ENCODE data around the gene STX12.

The STX12 gene

DNA sequence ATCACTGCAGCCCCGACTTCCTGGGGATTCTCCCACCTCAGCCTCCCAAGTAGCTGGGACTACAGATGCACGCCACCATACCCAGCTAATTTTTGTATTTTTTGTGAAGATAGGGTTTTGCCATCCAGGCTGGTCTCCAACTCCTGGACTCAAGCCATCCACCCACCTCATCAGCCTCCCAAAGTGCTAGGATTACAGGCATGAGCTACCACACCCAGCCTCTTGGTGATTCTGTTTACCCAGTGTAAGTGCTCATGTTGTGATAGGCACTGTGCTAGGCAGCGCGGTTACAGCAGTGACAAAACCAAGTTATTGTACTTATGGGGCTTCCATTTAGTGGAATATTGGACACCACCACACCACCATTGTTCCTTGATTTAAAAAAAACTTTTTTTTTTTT lies 9.7 kb upstream of the STX12 start:
- no peaks in the 10 kb centered on the region for H3K9me3 ChIP-seq (ENCODE audit: insufficient read depth, low read length)
- no peak overlapping the region for H3K27ac ChIP-seq (ENCODE audit: low read length)
- no peaks in the 10 kb centered on the region for H4K20me1 ChIP-seq (ENCODE audit: insufficient read depth, low read length)
- no peak overlapping the region for H3K4me3 ChIP-seq (ENCODE audit: low read length)
- H2AFZ ChIP-seq (ENCODE audit: low read depth, low read length) = no peak overlapping the region
- H3K9ac ChIP-seq (ENCODE audit: low read length) = no peak overlapping the region
- no peaks in the 10 kb centered on the region for H3K4me1 ChIP-seq (ENCODE audit: low read length)
- no peaks in the 10 kb centered on the region for H3K27me3 ChIP-seq (ENCODE audit: low read depth, low read length)
- H3K36me3 ChIP-seq (replicated peaks; ENCODE audit: low read depth, low read length) = no peaks in the 10 kb centered on the region
- TF ChIP-seq EZH2phosphoT487 (IDR thresholded peaks at IDR 0.05; ENCODE audit: low read depth) (no peak), CTCF (IDR thresholded peaks at IDR 0.05; ENCODE audit: low read depth, low read length) (no peak)
- no peak overlapping the region for H3K4me2 ChIP-seq (ENCODE audit: low read length)
- H3K79me2 ChIP-seq (ENCODE audit: low read length) = no peaks in the 10 kb centered on the region

DNA sequence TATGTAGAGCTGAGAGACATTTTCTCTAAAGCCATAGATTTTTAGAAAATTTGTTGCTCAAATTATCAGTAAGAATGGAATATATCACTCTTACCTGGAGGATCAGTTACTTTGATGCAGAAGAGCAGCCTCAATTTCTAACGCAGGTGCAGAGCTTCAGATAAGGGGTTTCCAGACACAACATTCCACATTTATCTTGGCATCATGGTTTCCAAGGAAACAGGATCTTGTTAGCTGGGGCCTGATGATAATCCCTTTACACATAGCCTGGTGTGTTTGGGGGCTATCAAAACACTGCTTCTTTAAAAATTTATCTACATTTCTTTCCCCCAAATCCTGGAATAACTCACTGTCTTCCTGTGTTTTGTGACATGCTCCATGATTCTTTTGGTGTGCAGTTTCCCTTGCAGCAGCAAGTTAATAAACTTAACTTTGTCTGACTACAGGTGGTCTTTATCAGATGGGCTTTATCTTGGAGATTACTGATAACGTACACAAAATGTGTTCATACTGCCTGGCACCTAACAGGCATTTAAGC lies 2.7 kb upstream of the STX12 start:
- no peaks in the 10 kb centered on the region for H3K36me3 ChIP-seq (replicated peaks; ENCODE audit: low read depth, low read length)
- H3K9me3 ChIP-seq (ENCODE audit: insufficient read depth, low read length) = no peaks in the 10 kb centered on the region
- no peaks in the 10 kb centered on the region for H3K27me3 ChIP-seq (ENCODE audit: low read depth, low read length)
- H3K4me1 ChIP-seq (ENCODE audit: low read length) = peaks cover 10% of the 10 kb centered on the region
- H3K4me3 ChIP-seq (ENCODE audit: low read length) = no peak overlapping the region
- H3K9ac ChIP-seq (ENCODE audit: low read length) = no peak overlapping the region
- TF ChIP-seq CTCF (IDR thresholded peaks at IDR 0.05; ENCODE audit: low read depth, low read length) (no peak), EZH2phosphoT487 (IDR thresholded peaks at IDR 0.05; ENCODE audit: low read depth) (no peak)
- no peak overlapping the region for H3K27ac ChIP-seq (ENCODE audit: low read length)
- H2AFZ ChIP-seq (ENCODE audit: low read depth, low read length) = no peak overlapping the region
- H3K79me2 ChIP-seq (ENCODE audit: low read length) = peaks cover 24% of the 10 kb centered on the region
- no peak overlapping the region for H3K4me2 ChIP-seq (ENCODE audit: low read length)
- H4K20me1 ChIP-seq (ENCODE audit: insufficient read depth, low read length) = 0 out of 2 replicates have a peak, but pooled peaks cover 3% of the 10 kb centered on the region

- no peaks in the 10 kb centered on the region for H3K9me3 ChIP-seq (ENCODE audit: insufficient read depth, low read length)
- H3K9ac ChIP-seq (ENCODE audit: low read length) = peak overlapping the region; percentile 66
- H3K4me2 ChIP-seq (ENCODE audit: low read length) = peak overlapping the region; percentile 59
- H3K79me2 ChIP-seq (ENCODE audit: low read length) = peaks cover 43% of the 10 kb centered on the region
- 0 out of 2 replicates have a peak, but pooled peaks cover 3% of the 10 kb centered on the region for H4K20me1 ChIP-seq (ENCODE audit: insufficient read depth, low read length)
- H3K4me1 ChIP-seq (ENCODE audit: low read length) = peaks cover 10% of the 10 kb centered on the region
- H3K27ac ChIP-seq (ENCODE audit: low read length) = peak overlapping the region; percentile 76
- H2AFZ ChIP-seq (ENCODE audit: low read depth, low read length) = peak overlapping the region; percentile 85
- H3K4me3 ChIP-seq (ENCODE audit: low read length) = peak overlapping the region; percentile 99
- no peaks in the 10 kb centered on the region for H3K27me3 ChIP-seq (ENCODE audit: low read depth, low read length)
- H3K36me3 ChIP-seq (replicated peaks; ENCODE audit: low read depth, low read length) = peaks cover 10% of the 10 kb centered on the region
- TF ChIP-seq CTCF (IDR thresholded peaks at IDR 0.05; ENCODE audit: low read depth, low read length) = no peak
- no peak for TF ChIP-seq EZH2phosphoT487 (IDR thresholded peaks at IDR 0.05; ENCODE audit: low read depth)
Observed at GRCh38 chr1:27772036-27772931, 735 bp upstream of the STX12 start.

- H2AFZ ChIP-seq (ENCODE audit: low read depth, low read length) = no peak overlapping the region
Observed at GRCh38 chr1:27773826-27774445, 917 bp downstream of the STX12 start.

More at GRCh38 chr1:27773826-27774445, 917 bp downstream of the STX12 start:
- TF ChIP-seq CTCF (IDR thresholded peaks at IDR 0.05; ENCODE audit: low read depth, low read length) (no peak), EZH2phosphoT487 (IDR thresholded peaks at IDR 0.05; ENCODE audit: low read depth) (no peak)
- 0 out of 2 replicates have a peak, but pooled peaks cover 3% of the 10 kb centered on the region for H4K20me1 ChIP-seq (ENCODE audit: insufficient read depth, low read length)
- no peaks in the 10 kb centered on the region for H3K27me3 ChIP-seq (ENCODE audit: low read depth, low read length)
- H3K36me3 ChIP-seq (replicated peaks; ENCODE audit: low read depth, low read length) = peaks cover 10% of the 10 kb centered on the region
- peak overlapping the region; percentile 70 for H3K27ac ChIP-seq (ENCODE audit: low read length)
- H3K9me3 ChIP-seq (ENCODE audit: insufficient read depth, low read length) = no peaks in the 10 kb centered on the region
- H3K9ac ChIP-seq (ENCODE audit: low read length) = peak overlapping the region; percentile 98
- peak overlapping the region; percentile 97 for H3K4me2 ChIP-seq (ENCODE audit: low read length)
- H3K4me1 ChIP-seq (ENCODE audit: low read length) = peaks cover 10% of the 10 kb centered on the region
- H3K4me3 ChIP-seq (ENCODE audit: low read length) = peak overlapping the region; percentile 99
- peaks cover 55% of the 10 kb centered on the region for H3K79me2 ChIP-seq (ENCODE audit: low read length)

Data from OCI-LY3 (cell line).